ENCODE measurements around the gene DOCK2.

DOCK2 gene

DNA sequence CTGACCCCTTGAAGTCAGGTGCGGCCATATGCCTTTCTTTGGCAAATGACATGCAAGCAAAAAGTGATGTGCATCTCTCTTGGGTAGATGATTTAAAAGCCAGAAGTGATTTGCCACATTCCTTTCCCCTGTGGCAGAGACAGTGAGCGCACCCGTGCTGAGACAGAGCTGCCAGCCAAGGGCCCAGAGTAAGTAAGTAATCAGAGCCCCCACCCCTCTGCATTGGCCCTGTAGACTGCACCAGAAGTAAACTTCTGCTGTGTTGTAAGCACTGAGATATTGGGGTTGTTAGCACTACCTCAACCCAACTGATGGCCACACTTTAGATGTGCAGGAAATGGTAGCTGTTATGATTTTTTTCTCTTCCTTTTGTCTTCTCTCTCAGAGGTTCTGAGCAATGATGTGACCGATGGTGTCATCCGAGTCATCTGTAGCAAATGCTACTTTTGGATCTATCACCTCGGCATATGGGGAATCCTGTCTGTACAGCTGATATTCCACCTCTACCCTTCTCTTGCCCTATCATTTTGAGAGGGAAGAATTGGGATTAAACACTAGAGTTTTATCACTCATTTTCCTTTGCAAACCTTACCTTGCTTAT is 58.0 kb downstream of the DOCK2 start:
- DNase-seq = no peak

DNA sequence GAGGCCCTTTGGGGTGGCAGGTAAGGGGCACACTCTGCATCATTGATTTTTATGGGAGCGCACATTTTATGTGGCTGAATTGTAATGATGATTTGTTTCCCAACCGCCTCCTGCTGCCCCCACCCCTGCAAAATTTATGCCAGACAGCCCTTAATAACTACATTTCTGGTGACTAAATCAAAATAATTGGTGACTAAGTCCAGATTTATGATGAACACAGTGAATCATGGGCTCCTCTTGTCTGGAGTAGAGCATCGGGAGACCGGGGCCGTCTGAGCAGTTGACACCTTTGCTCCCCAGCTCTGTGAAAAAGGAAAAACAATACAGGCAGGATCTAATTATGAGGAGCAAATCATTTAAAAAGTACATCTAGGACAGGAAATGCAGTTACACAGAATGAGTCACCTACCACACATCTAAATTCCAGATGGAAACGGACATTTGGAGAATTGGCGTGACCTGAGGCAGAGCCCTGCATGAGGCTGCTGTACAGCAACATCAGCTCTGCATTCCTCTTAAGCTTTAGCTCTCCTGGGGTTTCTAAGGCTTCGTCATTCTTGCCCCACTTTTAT is 58.9 kb downstream of the DOCK2 start:
- peak; percentile 98 for DNase-seq

DNA sequence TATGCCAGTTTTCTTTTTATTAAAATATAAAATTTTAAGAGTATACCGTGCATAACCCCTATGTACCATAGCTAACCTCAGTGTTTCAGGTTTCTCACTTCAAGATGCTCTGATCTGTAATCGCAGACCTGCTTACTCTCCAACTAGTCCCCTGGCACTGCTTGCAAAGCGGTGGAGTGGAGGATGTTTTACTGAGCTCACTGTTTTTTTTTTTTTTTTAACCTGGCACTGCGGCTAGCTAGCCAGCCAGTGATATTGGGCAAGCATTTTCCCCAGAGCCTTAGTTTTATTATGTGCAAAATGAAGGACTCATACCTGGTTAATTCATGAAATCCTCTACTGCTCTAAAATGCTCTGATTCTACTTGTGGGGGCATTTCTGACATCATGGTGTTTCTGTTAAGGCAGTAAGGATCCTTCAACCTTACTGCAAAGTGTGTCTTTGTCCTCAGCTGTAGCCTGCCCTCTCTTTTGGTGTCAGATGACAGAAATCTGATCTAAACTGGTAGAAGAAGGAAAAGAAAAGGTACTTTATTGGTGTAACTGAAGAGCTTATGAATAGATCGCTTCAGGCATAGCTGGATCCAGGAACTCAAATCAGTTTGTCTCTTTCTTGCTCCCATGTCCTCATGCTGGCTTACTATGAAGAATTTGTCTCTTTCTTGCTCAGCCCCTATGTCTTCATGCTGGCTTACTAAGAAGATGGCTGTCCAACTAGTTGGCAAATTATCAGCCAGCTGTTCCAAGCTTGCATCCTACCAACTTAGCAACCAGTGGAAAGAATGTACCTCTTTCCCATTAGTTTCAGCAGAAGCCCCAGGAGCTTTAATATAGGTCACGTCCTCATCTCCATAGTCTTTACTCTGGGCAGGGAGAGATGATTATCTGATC is 59.8 kb downstream of the DOCK2 start:
- no peak for DNase-seq

DNA sequence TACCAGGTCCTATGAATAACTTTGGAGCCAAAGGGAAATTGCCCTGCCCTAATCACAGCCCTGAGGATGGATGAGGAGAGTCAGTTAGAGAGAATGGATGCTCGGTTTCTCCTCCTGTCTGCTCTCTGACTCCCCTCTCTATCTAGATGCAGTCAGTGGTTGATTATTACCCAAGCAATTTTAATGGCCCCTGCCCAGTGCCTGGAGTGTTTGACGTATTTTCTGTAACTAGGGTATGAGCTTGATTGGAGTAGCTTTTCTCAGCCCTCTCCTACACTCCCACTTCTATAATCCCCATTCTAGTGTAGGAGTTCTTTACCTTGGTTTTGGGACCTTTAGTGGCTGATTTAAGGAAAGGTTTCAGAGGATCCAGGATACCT is 60.4 kb downstream of the DOCK2 start:
- DNase-seq = no peak

DNA sequence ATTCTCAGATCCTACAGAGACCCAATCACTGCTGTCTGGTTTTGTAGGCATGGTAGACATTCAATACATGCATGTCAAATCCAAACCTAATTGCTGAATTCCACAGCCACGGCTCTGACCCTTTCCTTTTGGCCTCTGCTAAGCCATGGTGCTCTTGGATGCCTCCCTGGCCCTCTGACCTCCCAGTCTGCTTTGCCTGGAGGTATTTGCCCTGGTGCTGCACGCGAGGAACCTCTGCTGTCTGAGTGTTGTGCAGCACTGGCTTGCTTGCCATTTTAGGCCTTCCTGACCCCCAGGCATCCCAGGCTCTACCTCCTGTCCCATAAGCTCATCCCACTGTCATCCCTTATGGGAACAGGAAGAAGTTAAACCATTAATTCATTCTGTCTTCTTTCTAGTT is 60.9 kb downstream of the DOCK2 start:
- DNase-seq = no peak

DNA sequence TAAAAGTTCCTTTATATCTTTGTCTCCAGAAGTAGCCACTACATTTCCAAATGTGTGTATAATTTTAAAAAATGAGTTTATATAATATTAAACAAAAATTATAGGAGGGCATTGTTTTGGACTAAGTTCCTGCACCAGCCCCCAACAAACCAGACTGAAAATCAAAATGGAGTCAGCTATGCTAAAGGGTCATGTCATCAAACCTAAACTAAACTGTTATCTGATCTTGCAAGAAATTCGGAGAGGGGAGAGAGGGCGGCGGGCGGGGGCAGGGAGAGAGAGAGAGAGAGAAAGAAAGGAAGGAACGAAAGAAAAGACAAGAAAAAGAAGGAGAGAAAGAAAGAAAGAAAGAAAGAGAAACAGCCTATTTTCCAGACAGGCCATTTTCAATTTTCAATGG is 63.5 kb downstream of the DOCK2 start:
- DNase-seq = no peak

DNA sequence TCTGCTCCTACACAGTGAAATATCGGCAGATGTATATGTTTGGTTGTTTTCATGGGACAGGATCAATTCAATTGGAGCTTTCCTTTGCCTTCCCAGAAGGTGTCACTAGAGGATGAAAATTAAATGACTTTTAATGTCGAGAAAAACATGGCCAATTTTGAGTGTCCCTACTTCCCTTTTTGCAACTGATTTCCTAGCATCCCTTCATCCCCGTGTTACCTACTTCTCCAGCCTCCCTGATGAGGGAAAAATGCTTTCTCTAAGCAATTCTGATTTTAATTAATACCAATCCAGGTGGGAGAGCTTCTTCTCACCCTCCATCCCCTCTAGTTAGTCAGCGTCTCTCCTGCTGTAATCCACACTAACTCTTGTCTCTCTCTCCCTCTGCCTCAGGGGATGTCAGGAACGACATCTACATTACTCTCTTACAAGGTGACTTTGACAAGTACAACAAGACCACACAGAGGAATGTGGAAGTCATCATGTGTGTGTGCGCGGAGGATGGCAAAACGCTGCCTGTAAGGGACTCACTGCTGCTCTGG is 64.9 kb downstream of the DOCK2 start:
- no peak for DNase-seq

DNA sequence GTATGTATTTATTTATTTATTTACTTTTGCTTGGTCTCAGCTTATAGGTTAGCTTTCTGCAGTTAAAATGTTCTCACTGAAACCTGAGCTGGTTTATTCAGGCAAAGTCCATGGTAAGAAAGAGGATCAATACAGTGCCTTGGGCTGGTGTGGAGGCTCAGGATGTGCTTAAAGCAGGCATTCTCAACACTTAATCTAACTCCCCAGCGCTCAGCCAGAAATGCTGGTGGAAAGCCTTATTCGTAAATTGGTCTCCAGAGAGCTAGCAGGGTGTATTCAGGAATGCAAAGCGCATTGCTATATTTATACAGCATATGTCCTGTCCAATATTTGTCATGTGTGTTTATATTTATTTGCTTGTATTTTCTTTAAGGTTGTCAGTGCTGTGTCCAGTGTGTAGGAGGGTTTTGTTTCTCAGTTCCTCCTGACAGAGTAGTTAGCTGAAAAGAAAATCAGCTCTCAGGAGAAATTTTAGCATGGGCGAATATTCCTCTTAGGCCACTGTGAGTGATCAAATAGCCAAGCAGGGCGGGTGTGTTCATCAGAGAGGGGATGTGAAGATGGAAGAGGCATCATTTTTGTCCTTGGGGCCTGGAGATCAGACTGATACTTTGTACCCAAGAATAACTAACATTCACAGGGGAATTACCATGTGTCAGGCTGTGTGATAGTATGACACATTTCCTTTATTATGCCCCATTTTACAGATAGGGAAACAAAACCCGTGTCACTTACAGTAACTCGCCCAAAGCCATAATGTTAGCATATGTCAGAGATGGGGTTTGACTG is 65.8 kb downstream of the DOCK2 start:
- no peak for DNase-seq

DNA sequence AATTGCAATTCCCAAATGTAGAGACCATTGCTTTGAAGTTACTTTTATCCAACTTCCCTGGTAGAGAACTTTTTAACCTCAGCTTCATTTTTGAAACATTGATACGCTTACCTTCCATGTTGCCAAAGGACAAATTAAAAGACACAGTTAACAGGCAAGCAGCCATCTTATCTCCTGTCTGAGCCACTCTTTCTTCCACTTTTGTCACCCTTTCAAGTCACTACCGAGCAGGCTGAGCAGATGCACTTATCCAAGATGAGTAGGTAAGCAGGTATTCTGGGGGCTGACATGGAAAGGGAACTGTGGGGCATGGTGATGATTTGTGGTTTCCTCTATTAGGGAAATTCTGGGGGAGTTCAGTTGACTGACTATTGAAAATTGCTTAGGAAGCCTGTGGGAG is 66.7 kb downstream of the DOCK2 start:
- no peak for DNase-seq

DNA sequence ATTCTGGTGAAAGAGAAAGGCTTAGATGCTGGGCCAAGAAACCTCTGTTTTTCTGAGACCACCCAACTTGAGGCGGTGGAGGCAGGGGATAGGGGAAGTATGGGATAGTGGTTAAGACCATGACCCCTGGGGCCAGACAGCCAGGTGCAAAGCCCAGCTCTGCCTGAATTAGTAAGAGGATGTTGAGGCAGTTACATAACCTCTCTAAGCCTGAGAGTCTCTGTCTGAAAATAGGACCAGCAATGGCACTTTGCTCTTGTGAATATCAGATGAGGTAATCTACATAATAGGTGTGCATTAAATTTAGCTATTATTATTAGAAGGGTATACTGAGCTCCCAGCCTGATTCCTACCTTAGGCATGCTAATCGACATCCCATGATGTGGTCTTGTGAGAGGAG is 68.2 kb downstream of the DOCK2 start:
- no peak for DNase-seq

DNA sequence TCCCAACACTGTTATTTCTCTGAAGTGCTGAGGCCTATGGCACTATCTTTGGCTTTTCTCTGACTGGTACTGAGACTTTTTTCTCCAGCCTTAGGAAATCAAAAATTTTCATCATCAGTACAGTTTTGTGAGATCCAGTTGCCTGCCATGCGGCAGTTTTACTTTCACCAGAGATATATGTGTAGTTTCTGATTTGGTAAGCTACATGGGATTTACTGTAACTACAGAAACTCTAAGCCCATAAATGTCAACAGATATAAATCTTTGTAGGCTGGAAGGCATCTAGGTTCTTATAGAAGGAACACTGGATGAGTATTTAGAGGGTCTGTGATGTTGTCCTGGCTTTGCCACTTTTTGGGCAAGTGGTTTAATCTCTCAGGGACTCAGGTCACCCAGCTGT is 69.0 kb downstream of the DOCK2 start:
- no peak for DNase-seq

DNA sequence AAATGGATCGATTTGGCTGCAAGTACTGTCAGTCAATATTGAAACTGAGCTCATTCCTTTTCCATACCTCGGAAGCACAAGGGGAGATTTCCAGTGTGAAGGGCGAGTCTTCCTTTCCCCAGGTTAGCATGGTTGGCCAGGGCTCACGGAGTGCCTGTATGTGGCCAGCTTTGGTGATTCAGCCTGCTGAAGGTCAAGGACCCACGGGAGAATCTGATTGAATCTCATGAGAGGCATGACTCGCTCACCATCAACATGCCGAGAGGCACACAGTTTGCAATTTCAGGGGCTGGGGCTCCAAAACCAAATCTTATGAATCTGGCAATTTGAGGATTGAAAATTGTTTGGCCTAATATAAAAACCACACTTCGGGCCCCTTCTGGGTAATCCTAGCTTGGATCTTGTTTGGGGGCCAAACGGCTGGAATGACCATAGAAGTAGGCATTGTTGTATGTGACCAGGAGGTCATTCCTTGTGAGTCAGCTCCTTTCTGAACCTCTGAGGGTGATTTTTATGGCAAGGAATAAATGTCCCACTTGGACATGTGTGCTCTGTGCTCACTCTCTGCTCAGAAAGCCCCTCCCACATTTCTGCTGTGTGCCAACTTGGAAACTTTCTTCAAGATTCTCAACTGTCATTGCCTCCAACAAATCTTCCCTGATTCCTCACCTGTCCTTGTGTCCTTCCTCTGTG is 69.8 kb downstream of the DOCK2 start:
- DNase-seq = peak; percentile 41

DNA sequence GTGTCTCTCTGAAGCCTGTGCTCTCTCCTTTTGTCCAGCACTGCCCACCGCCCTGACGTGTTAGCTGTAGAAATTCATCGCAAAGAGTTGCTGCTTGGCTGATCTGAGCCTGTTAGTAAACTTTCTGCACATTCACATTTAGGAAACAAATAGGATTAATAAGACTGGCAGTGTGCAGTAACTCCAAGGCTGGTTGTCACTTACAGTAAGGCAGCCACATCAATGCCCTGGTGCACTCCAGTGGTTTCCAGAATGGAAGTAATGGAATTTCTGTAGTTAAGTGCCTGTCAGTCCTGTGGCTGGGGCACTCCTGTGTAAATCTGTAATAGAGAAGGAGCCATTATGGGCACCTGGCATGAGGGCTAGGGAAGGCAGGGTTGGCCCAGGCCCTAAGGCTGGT is 70.6 kb downstream of the DOCK2 start:
- no peak for DNase-seq

DNA sequence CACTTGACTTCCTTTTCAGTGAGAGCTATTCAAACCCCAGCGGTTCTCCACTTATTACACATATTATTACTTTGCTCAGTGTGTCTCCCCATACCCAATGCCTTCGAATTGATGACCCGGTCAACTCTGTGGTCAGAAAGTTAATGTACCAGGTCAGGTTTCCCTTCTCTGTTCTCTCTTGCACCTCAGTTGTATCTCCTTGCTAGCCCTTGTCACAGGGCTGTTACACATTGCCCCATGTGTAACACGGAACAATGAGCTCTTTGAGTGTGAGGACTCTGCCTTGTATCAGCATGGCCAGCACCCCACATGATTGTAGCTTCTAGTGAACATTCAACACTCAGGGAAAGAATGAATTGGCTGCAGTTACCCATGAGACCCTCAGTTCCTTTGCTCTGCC is 73.6 kb downstream of the DOCK2 start:
- DNase-seq = no peak

DNA sequence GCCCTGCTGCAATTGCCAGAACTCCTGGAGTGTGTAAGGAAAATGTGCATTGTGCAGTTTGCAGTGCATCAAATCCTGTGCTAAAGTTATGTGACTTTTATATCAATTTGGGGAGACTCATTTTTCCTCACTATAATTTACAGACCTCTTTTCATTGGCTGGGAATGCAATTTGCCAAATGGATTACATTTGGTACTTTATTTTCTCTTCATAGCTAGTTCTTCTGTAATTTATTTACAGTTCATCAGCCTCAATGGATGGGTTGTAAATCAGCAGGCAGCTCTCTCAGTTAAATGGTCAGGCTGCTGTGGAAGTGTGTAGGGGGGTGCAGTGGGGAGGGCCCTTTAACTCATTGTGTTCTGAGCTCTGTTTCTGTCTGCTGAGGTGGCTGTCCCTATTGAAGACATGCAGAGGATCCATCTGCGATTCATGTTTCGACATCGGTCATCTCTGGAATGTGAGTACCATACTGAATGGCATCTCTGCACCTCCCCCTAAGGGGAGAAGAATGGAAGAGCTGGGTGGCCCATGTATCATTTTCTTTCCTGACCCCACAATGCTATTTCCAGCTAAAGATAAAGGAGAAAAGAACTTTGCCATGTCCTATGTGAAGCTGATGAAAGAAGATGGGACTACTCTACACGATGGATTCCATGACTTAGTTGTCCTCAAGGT is 74.6 kb downstream of the DOCK2 start:
- DNase-seq = no peak

DNA sequence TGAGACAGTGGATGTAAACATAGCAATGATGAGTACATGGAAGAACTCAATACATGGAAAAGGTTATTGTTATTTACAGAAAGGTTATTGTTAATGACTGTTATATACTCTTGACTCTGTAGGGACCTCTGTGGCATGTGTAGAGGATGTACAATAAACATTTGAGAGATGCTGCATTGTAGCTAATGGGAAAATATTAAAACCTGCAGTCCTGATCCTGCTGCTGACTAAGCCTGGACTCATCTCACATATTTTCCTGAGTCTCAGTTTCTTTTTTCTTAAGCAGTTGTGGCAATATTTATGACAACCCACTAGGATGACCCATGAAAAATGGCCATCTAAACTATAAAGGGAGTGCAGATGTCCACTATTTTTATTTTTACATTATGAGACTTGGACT is 75.4 kb downstream of the DOCK2 start:
- DNase-seq = no peak

DNA sequence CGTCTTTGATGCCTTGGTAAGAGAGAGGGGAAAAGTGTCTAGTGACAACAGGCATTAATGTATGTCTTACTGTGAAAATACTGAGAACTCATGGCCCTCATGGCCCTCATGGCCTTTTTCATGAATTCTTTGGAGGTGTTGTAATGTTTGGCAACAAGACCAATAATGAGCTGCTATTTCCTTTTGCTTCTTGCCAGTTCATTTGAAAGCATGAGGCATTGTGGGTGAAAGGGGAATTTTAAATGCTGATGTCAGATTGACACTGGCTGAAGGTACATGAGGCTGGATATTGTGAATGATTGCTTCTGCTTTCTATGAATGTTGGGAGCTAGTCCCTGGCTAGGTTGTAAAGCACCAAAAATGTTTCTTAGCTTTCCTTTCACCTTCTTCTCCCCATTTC is 79.2 kb downstream of the DOCK2 start:
- no peak for DNase-seq

DNA sequence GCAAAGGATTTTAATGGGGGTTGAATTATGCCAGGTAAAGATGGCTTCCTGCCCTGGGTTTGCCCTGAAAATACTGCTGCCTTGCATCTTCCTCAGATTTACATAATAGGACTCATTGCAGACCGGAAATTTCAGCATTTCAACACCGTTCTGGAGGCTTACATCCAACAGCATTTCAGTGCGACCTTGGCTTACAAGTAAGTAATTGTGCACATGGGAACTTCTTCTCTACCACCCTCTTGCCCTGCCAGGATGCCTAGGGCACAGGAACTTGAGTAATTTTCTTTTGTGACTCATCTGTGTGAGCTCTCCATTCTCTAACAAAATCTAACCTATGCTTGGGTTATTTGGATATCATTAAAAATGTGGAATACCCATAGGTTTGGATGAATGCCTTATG is 80.2 kb downstream of the DOCK2 start:
- no peak for DNase-seq

DNA sequence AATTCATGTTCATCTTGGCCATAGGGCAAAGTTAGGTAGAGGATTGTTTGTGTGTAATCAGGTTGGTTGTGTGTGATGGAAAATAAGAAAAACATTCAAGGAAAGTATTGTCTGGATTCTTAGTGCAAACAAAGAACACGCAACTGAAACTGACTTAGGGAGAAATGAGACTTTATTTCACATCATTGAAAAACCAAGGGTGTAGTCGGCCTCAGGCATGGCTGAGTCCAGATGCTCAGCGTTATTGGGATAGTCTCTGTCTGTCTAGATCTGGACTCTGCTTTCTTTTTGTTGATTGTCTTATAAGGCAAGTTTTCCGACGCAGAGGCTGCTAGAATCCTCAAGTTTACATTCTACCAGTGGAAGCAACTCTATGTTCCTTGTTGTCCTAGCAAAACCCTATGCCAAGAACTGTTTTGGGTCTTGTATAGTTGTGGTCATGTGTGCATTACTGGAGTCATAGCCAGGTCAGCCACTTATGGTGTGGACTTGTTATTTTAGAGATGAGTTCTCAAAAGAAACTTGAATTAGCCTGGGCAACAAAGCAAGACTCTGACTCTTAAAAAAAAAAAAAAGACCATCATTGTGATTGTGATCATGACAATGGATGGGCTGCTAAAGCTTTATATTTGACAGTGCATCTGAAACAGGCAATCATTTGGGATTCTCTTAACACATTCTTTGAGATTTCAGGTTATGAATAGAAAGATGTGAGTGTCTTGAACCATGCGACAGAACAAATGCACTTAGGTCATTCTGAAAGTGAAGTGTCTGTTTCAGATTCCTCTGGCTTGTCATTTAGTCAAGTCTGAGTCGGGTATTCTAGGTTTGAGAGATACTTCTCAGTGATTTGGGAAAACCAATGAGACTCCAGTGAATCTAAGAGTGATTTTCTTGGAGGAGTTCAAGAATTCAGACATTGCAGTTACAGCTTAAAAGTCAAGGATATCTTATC is 82.6 kb downstream of the DOCK2 start:
- DNase-seq = no peak

DNA sequence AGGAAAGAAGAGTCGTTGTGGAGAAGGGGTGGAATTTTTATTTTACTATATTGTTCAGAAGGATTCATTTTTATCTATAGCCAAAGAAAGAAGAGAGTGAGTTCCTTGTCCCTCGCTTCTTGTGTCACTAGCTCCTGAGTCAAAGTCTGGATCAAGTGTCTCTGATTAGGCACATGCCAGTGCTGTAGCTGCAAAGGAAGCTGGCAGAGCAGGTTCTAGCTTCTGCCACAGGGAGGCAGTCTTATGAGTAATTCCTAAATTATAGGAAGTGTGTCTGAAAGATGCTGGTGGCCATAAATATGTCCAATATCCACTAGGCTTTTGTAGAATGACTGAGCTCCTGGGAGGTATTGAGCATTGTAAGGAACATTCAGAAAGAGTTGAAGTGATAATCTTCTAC is 84.7 kb downstream of the DOCK2 start:
- no peak for DNase-seq
